Esophagus muscularis mucosa (tissue), 4 donors: ENCODE data around the gene PIP5KL1.
A peak's percentile ranks its signal among the peaks of the same experiment; 100 is the strongest.

Source experiments
- EP300 ChIP-seq: sonication (generic); formaldehyde crosslinking; IDR thresholded peaks from one replicate; pipeline ENCODE4 v1.6.1; 2017; ENCODE audit warnings: antibody characterized with exemption
- POLR2A ChIP-seq: fragments of 450-650 bp; IDR thresholded peaks from one replicate; pipeline ENCODE4 v1.6.1; 2017; ENCODE audit warnings: antibody characterized with exemption, moderate library complexity, mild to moderate bottlenecking, low read depth
- POLR2AphosphoS5 ChIP-seq, 2 donors: sonication (generic); formaldehyde crosslinking; IDR thresholded peaks; one replicate each; pipeline ENCODE4 v1.6.1; 2017; ENCODE audit warnings: antibody characterized with exemption in 2 of 2
- TF ChIP-seq, protein P1 (sequence below), 3 experiments: fragments of 200-600 bp in 2 of 3; fragments of 450-650 bp in 1 of 3; sonication (generic) in 2 of 3; IDR thresholded peaks; one replicate each; pipeline ENCODE4 v1.5.1; 2017 to 2019; ENCODE audit warnings: antibody characterized with exemption in 3 of 3, mild to moderate bottlenecking in 2 of 3, moderate library complexity in 1 of 3

DNA sequence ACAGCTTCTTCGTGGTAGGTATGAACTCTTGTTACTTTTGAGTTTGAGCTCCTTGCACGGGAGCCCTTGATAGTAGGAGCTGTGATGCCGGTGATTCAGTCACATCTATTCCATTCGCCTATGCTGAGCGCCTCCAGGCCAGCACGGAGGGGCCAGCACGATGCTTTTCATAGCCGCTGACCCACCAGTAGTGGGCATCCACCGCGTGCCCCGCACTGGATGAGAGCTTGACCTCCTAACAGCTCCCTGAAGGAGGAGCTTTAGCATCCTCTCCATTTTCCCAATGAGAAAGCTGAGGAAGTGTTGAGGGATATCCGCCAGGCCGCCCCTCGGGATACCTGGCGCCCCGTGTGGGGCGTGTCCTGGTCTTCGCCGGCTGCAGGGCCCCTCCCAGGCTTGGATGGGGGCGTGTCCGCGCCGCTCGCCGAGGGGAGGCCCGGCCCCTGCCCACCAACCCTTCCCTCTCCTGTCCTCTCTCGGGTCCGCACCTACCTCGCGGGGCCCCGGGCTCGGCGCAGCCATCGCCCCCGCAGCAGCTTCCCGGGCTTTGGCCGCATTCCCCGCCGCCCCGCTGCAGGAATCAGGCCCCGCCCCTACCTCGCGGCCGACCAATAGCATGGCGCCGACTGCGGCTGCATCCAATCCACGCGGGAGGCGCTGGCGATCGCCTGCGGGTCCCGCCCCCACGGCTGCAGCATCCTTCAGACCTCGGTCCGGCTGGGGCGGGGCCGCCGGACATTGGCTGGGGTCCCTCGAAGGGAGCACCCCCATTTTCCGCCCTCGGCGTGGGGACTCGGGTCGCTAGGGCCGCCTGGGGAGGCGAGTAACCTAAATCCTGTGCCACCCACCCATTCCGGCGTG lies at the start of gene PIP5KL1:
- TF ChIP-seq POLR2A (no peak), POLR2AphosphoS5 (IDR thresholded peaks at IDR 0.05) (peak in 1 of 2 donors; percentile 45), EP300 (no peak)
- TF ChIP-seq, protein P1, sequence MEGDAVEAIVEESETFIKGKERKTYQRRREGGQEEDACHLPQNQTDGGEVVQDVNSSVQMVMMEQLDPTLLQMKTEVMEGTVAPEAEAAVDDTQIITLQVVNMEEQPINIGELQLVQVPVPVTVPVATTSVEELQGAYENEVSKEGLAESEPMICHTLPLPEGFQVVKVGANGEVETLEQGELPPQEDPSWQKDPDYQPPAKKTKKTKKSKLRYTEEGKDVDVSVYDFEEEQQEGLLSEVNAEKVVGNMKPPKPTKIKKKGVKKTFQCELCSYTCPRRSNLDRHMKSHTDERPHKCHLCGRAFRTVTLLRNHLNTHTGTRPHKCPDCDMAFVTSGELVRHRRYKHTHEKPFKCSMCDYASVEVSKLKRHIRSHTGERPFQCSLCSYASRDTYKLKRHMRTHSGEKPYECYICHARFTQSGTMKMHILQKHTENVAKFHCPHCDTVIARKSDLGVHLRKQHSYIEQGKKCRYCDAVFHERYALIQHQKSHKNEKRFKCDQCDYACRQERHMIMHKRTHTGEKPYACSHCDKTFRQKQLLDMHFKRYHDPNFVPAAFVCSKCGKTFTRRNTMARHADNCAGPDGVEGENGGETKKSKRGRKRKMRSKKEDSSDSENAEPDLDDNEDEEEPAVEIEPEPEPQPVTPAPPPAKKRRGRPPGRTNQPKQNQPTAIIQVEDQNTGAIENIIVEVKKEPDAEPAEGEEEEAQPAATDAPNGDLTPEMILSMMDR (IDR thresholded peaks at IDR 0.05): no peak
